Measurements from ENCODE around the gene KRTAP10-3. TPM values are rescaled to one million over a fixed set of nuclear protein-coding genes. Genes with fewer than 3 reads are reported as not detected.

Gene KRTAP10-3
- total RNA-seq, 4 donors from 2014 or later, result not detected

DNA sequence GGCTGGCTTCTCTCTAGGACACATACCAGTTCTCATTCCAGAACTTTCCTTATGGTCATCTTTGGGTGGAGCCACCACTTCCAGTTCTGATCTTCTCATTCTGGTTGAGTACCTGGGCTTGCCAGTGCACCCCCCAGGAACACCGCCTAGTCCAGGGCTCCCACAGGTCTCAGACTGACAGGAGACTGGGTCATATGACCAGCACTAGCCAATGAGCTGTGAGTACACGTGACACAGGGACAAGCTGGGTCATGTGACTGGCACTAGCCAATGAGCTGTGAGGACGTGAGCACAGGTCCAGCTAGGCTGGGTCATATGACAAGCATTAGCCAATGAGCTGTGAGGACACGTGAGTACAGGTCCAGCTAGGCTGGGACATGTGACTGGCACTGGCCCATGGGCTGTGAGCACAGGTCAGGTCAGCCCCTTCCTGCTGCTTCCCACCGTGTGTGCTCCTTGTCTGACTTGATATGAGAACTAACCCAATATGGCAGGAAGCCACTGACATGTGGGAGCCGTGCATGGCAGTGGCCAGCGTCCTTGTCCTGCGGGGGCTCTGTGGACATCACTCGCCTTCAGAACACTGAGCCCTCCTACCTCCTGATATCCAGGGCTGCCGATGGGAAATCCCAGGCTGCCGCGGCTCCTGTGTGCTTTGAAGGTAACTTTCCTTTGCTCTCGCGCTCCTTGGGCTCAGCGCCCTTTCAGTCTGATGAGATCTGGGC lies 41.3 kb downstream of the KRTAP10-3 start:
- peaks cover 0 to 24% (median 0%) of the 10 kb centered on the region in 4 donors for H3K27me3 ChIP-seq
- no peak for DNase-seq
- no peak overlapping the region for H3K27ac ChIP-seq
- no peaks in the 10 kb centered on the region for H3K4me1 ChIP-seq
- H3K4me3 ChIP-seq, result no peak overlapping the region
- TF ChIP-seq POLR2A (IDR thresholded peaks at IDR 0.05), result no peak
- TF ChIP-seq, protein P1, sequence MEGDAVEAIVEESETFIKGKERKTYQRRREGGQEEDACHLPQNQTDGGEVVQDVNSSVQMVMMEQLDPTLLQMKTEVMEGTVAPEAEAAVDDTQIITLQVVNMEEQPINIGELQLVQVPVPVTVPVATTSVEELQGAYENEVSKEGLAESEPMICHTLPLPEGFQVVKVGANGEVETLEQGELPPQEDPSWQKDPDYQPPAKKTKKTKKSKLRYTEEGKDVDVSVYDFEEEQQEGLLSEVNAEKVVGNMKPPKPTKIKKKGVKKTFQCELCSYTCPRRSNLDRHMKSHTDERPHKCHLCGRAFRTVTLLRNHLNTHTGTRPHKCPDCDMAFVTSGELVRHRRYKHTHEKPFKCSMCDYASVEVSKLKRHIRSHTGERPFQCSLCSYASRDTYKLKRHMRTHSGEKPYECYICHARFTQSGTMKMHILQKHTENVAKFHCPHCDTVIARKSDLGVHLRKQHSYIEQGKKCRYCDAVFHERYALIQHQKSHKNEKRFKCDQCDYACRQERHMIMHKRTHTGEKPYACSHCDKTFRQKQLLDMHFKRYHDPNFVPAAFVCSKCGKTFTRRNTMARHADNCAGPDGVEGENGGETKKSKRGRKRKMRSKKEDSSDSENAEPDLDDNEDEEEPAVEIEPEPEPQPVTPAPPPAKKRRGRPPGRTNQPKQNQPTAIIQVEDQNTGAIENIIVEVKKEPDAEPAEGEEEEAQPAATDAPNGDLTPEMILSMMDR (IDR thresholded peaks at IDR 0.05), result no peak
- intact Hi-C loops (cut with DNase I), result loop anchor here (10.0 kb wide), 1 partner anchor 277 kb away; no protein-coding TSS in a partner anchor
- H3K36me3 ChIP-seq, result no peaks in the 10 kb centered on the region
- 81 to 88% methylated on average over 12 of the region's 15 CpGs for WGBS, 2 donors
- H3K9me3 ChIP-seq, result no peaks in the 10 kb centered on the region

DNA sequence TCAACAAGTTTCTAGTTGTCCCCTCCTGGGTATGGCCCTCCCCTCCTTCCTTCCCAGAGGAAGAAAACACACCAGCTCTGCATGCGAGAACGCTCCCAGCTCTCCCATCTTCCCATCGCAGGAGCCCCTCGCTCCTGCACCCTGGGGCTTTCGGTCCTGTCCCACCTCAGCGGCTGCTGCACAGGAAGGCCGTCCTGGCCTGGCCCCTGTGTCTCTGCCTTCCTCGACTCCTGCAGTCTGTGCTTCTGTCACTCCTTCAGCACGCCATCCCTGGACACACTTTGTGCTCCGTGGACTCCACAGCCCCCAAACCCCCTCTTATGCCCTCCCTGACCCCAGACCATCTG lies 41.8 kb downstream of the KRTAP10-3 start:
- H3K27me3 ChIP-seq, result peaks cover 0 to 30% (median 0%) of the 10 kb centered on the region in 4 donors
- H3K36me3 ChIP-seq, result no peaks in the 10 kb centered on the region
- H3K4me1 ChIP-seq, result no peaks in the 10 kb centered on the region
- DNase-seq, result no peak
- TF ChIP-seq, protein P1 (IDR thresholded peaks at IDR 0.05), result no peak
- TF ChIP-seq POLR2A (IDR thresholded peaks at IDR 0.05), result no peak
- 85 to 95% methylated on average over 10 of the region's 10 CpGs for WGBS, 2 donors
- H3K27ac ChIP-seq, result no peak overlapping the region
- H3K9me3 ChIP-seq, result no peaks in the 10 kb centered on the region
- intact Hi-C loops (cut with DNase I), result loop anchor here (10.0 kb wide), 1 partner anchor 278 kb away; no protein-coding TSS in a partner anchor
- no peak overlapping the region for H3K4me3 ChIP-seq

DNA sequence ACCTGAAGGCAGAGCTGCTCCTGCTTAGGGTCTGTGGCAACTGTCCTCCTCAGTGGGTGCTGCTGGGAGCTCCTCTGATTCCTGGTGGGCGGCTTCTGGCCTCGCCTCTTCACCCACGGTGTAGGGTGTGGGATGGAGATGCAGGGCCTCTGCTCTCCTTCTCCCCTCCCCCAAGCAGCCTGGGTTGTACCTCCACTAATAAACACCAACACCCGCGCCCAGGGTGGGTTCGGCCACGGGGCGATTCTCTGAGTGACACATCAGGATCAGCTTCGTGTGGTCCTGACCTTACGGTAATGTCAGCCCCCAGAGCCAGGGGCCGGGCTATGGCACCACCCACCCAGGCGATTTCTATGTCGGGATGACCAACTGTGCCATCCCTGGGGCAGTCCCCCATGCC lies 42.3 kb downstream of the KRTAP10-3 start:
- TF ChIP-seq, protein P1 (IDR thresholded peaks at IDR 0.05), result no peak
- no peak for TF ChIP-seq POLR2A (IDR thresholded peaks at IDR 0.05)
- WGBS, 2 donors, result 85 to 100% methylated on average over 1 to 9 of the region's 13 CpGs
- Histone ChIP-seq H3K36me3 (no peaks in the 10 kb centered on the region), H3K9me3 (no peaks in the 10 kb centered on the region), H3K27ac (no peak overlapping the region), H3K27me3 (peaks cover 0 to 32% (median 0%) of the 10 kb centered on the region in 4 donors), H3K4me3 (no peak overlapping the region), H3K4me1 (no peaks in the 10 kb centered on the region)
- DNase-seq, result no peak
- intact Hi-C loops (cut with DNase I), result loop anchor here (10.0 kb wide), 1 partner anchor 278 kb away; no protein-coding TSS in a partner anchor

DNA sequence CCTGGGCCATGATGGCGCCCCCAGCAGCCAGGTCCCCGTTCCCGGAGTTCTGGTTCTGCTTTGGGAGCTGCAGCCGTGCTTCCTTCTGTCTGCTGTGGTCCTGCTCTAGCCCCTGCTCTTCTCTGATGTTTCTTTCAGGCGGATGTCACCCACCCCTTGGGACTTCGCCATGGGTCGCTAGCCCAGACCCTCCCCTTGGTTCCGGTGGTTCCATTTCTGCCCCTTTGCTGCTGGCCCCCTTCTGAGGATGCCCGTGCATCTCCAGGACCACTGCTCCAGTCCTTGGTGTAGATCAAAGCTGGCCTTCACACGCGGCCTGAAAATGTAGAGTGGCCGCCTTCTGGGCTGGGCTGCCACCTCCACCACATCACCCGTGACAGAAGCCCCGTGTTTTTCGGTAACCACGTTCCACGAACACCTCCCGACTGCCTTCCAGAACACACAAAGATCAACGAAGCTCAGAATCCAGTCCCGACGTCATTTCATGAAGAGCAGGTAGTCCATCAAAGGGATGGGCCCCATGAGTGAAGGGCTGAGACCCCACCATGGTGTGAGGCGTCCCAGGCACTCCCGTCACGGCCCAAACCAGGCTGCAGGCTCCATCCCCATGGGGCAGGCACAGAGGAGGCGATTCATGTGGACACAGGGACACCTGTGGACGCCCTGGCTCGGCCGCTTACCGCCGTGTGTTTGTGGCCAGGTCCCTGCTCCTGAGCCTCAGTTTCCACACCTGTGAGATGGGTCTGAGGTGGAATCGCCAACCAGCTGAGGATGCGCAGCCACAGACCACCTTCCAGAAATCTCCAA lies 43.0 kb downstream of the KRTAP10-3 start:
- intact Hi-C loops (cut with DNase I), result loop anchor here (10.0 kb wide), 1 partner anchor 279 kb away; no protein-coding TSS in a partner anchor
- Histone ChIP-seq H3K36me3 (no peaks in the 10 kb centered on the region), H3K27me3 (peaks cover 0 to 32% (median 0%) of the 10 kb centered on the region in 4 donors), H3K27ac (no peak overlapping the region), H3K4me1 (peaks cover 0 to 4% (median 0%) of the 10 kb centered on the region in 3 donors), H3K9me3 (no peaks in the 10 kb centered on the region), H3K4me3 (no peak overlapping the region)
- no peak for DNase-seq
- WGBS, 2 donors, result 81 to 83% methylated on average over 4 to 25 of the region's 32 CpGs
- TF ChIP-seq, protein P1 (IDR thresholded peaks at IDR 0.05), result no peak
- no peak for TF ChIP-seq POLR2A (IDR thresholded peaks at IDR 0.05)
